Bronchial epithelial cell (primary cell): ENCODE data around the gene GON7. TPM values are rescaled to one million over a fixed set of nuclear protein-coding genes. Genes with fewer than 3 reads are reported as not detected.

Experiments
- DNase-seq: peaks from one replicate; pipeline ENCODE4 v3.0.0-alpha.2; 2010; ENCODE audit warnings: low read depth
- FAIRE-seq: peaks from 2 replicates; lab custom pipeline; 2011; peaks lifted over from hg19 to GRCh38; lab: Jason Lieb, UNC
- H3K27me3 ChIP-seq: 2 replicates; pipeline ENCODE4 v1.5.1; 2011; ENCODE audit warnings: low read length; ENCODE audit not compliant: control insufficient read depth, insufficient read depth
- H3K36me3 ChIP-seq: 2 replicates; pipeline ENCODE4 v1.5.1; 2011; ENCODE audit warnings: low read length; ENCODE audit not compliant: control insufficient read depth, insufficient read depth
- H3K4me3 ChIP-seq: 2 replicates; pipeline ENCODE4 v1.5.1; 2011; ENCODE audit warnings: mild to moderate bottlenecking, low read depth, low read length, control low read depth
- CTCF ChIP-seq: IDR thresholded peaks from 2 replicates; pipeline ENCODE4 v1.5.1; 2011; ENCODE audit warnings: mild to moderate bottlenecking, moderate library complexity, low read length, control low read depth, inconsistent platforms; ENCODE audit not compliant: insufficient read depth, severe bottlenecking
- total RNA-seq: library from RNA; depleted of rRNA; stranded (reverse); fragments of >200 nt; gene quantifications from 2 replicates; pipeline ENCODE4 v1.2.1, GENCODE V29; 2014

GON7 gene
- total RNA-seq, 1 donor from 2014 or later, result 11.6 TPM

- H3K27me3 ChIP-seq, result no peaks in the 10 kb centered on the region
- peak; percentile 32 for TF ChIP-seq CTCF
- FAIRE-seq (no peak), DNase-seq (peak; percentile 75)
- peak overlapping the region; percentile 66 for H3K4me3 ChIP-seq
- H3K36me3 ChIP-seq, result no peaks in the 10 kb centered on the region
Measured at GRCh38 chr14:93207468-93208308, 823 bp upstream of the GON7 start.

- DNase-seq (peak; percentile 27), FAIRE-seq (no peak)
- Histone ChIP-seq H3K27me3 (no peaks in the 10 kb centered on the region), H3K36me3 (no peaks in the 10 kb centered on the region), H3K4me3 (no peak overlapping the region)
- no peak for TF ChIP-seq CTCF
Measured at GRCh38 chr14:93201155-93201704, 5.6 kb downstream of the GON7 start.

GRCh38 chr14:93200553-93200952, 6.3 kb downstream of the GON7 start:
- TF ChIP-seq CTCF, result no peak
- FAIRE-seq, result no peak
- no peak for DNase-seq
- Histone ChIP-seq H3K27me3 (no peaks in the 10 kb centered on the region), H3K4me3 (no peak overlapping the region), H3K36me3 (no peaks in the 10 kb centered on the region)

- DNase-seq, result no peak
- Histone ChIP-seq H3K36me3 (no peaks in the 10 kb centered on the region), H3K4me3 (no peak overlapping the region), H3K27me3 (no peaks in the 10 kb centered on the region)
- TF ChIP-seq CTCF, result no peak
- FAIRE-seq, result no peak
Measured at GRCh38 chr14:93199031-93199430, 7.8 kb downstream of the GON7 start.

- DNase-seq (no peak), FAIRE-seq (no peak)
- no peaks in the 10 kb centered on the region for H3K27me3 ChIP-seq
- H3K4me3 ChIP-seq, result no peak overlapping the region
- no peaks in the 10 kb centered on the region for H3K36me3 ChIP-seq
- TF ChIP-seq CTCF, result no peak
Measured at GRCh38 chr14:93195316-93195999, 11.4 kb downstream of the GON7 start.
